OCI-LY1 (cell line): ENCODE measurements around the gene GNAL.

Experiments used
- H2AFZ ChIP-seq: fragments of 200-600 bp; sonication (generic), shearing (Covaris generic); 2 replicates; pipeline ENCODE4 v1.6.0; 2014; ENCODE audit warnings: antibody characterized with exemption, mild to moderate bottlenecking, low read length
- H3F3A ChIP-seq: fragments of 200-600 bp; sonication (generic), shearing (Covaris generic); 2 replicates; pipeline ENCODE4 v1.6.0; 2014; ENCODE audit warnings: mild to moderate bottlenecking, antibody characterized with exemption, low read length, moderate library complexity; ENCODE audit not compliant: insufficient read depth
- H3K27ac ChIP-seq: fragments of 200-600 bp; sonication (generic); 2 replicates; pipeline ENCODE4 v1.5.1; 2014; ENCODE audit warnings: low read length, mixed run types, mild to moderate bottlenecking, low read depth; ENCODE audit not compliant: poor library complexity, severe bottlenecking
- H3K27me3 ChIP-seq: fragments of 200-600 bp; sonication (generic); 2 replicates; pipeline ENCODE4 v1.6.0; 2014; ENCODE audit warnings: antibody characterized with exemption, mild to moderate bottlenecking, low read length, moderate library complexity; ENCODE audit not compliant: insufficient read depth
- H3K36me3 ChIP-seq: fragments of 200-600 bp; sonication (generic); 2 replicates; pipeline ENCODE4 v1.6.1; 2014; ENCODE audit warnings: mild to moderate bottlenecking, antibody characterized with exemption, low read length, moderate library complexity, mixed read lengths; ENCODE audit not compliant: insufficient read depth
- H3K4me1 ChIP-seq: fragments of 200-600 bp; sonication (generic); 2 replicates; pipeline ENCODE4 v1.5.1; 2014; ENCODE audit warnings: mild to moderate bottlenecking, low read length, moderate library complexity; ENCODE audit not compliant: insufficient read depth, severe bottlenecking
- H3K4me2 ChIP-seq: fragments of 200-600 bp; sonication (generic), shearing (Covaris generic); 2 replicates; pipeline ENCODE4 v1.6.1; 2014; ENCODE audit warnings: low read length
- H3K4me3 ChIP-seq: fragments of 200-600 bp; sonication (generic); 2 replicates; pipeline ENCODE4 v1.5.1; 2014; ENCODE audit warnings: low read length, low read depth, mild to moderate bottlenecking, mixed read lengths; ENCODE audit not compliant: poor library complexity, severe bottlenecking
- H3K79me2 ChIP-seq: fragments of 200-600 bp; shearing (Covaris generic); 2 replicates; pipeline ENCODE4 v1.6.1; 2016; ENCODE audit warnings: mixed run types, low read length, mixed read lengths; ENCODE audit not compliant: insufficient read depth
- H3K9ac ChIP-seq: fragments of 200-600 bp; sonication (generic), shearing (Covaris generic); 2 replicates; pipeline ENCODE4 v1.6.1; 2014; ENCODE audit warnings: mild to moderate bottlenecking, low read length, mixed read lengths
- H3K9me2 ChIP-seq: fragments of 200-600 bp; sonication (generic), shearing (Covaris generic); 2 replicates; pipeline ENCODE4 v1.6.1; 2014; ENCODE audit warnings: low read depth, mild to moderate bottlenecking, low read length, mixed read lengths
- H3K9me3 ChIP-seq: fragments of 200-600 bp; shearing (Covaris generic); 2 replicates; pipeline ENCODE4 v1.6.1; 2014; ENCODE audit warnings: low read length, mixed read lengths
- H4K20me1 ChIP-seq: fragments of 200-600 bp; sonication (generic), shearing (Covaris generic); 2 replicates; pipeline ENCODE4 v1.6.0; 2016; ENCODE audit warnings: mild to moderate bottlenecking, low read length; ENCODE audit not compliant: insufficient read depth
- EZH2 ChIP-seq: fragments of 200-600 bp; sonication (generic), shearing (Covaris generic); IDR thresholded peaks from 2 replicates; pipeline ENCODE4 v1.8.0; 2017; ENCODE audit warnings: borderline replicate concordance, mixed run types, mild to moderate bottlenecking, antibody characterized with exemption, low read length, moderate library complexity, mixed read lengths
- TF ChIP-seq, protein P1 (sequence below): fragments of 200-600 bp; sonication (generic), shearing (Covaris generic); IDR thresholded peaks from 2 replicates; pipeline ENCODE4 v1.5.1; 2017; ENCODE audit warnings: mild to moderate bottlenecking, antibody characterized with exemption, low read length, moderate library complexity, mixed read lengths

Gene GNAL

GRCh38 chr18:11752116-11752911 lies 63.2 kb downstream of the GNAL start:
- no peak overlapping the region for H3K27ac ChIP-seq
- H3K27me3 ChIP-seq, result no peaks in the 10 kb centered on the region
- no peak overlapping the region for H3K9ac ChIP-seq
- no peaks in the 10 kb centered on the region for H3K36me3 ChIP-seq
- no peaks in the 10 kb centered on the region for H4K20me1 ChIP-seq
- no peaks in the 10 kb centered on the region for H3K9me2 ChIP-seq
- H3K79me2 ChIP-seq, result no peaks in the 10 kb centered on the region; the same call in 1 of the 2 replicates
- TF ChIP-seq EZH2, result no peak
- TF ChIP-seq, protein P1, sequence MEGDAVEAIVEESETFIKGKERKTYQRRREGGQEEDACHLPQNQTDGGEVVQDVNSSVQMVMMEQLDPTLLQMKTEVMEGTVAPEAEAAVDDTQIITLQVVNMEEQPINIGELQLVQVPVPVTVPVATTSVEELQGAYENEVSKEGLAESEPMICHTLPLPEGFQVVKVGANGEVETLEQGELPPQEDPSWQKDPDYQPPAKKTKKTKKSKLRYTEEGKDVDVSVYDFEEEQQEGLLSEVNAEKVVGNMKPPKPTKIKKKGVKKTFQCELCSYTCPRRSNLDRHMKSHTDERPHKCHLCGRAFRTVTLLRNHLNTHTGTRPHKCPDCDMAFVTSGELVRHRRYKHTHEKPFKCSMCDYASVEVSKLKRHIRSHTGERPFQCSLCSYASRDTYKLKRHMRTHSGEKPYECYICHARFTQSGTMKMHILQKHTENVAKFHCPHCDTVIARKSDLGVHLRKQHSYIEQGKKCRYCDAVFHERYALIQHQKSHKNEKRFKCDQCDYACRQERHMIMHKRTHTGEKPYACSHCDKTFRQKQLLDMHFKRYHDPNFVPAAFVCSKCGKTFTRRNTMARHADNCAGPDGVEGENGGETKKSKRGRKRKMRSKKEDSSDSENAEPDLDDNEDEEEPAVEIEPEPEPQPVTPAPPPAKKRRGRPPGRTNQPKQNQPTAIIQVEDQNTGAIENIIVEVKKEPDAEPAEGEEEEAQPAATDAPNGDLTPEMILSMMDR, result no peak
- H3K9me3 ChIP-seq, result no peaks in the 10 kb centered on the region
- H3K4me2 ChIP-seq, result no peak overlapping the region
- no peak overlapping the region for H2AFZ ChIP-seq
- no peak overlapping the region for H3K4me3 ChIP-seq
- H3K4me1 ChIP-seq, result no peaks in the 10 kb centered on the region
- no peaks in the 10 kb centered on the region for H3F3A ChIP-seq

- no peaks in the 10 kb centered on the region for H3K9me2 ChIP-seq
- no peaks in the 10 kb centered on the region for H3F3A ChIP-seq
- H3K4me1 ChIP-seq, result no peaks in the 10 kb centered on the region
- no peaks in the 10 kb centered on the region; the same call in 1 of the 2 replicates for H3K79me2 ChIP-seq
- H3K36me3 ChIP-seq, result no peaks in the 10 kb centered on the region
- no peaks in the 10 kb centered on the region for H3K27me3 ChIP-seq
- H3K4me2 ChIP-seq, result no peak overlapping the region
- H3K9ac ChIP-seq, result no peak overlapping the region
- no peak overlapping the region for H3K4me3 ChIP-seq
- no peak for TF ChIP-seq EZH2
- TF ChIP-seq, protein P1, result no peak
- H2AFZ ChIP-seq, result no peak overlapping the region
- H3K9me3 ChIP-seq, result no peaks in the 10 kb centered on the region
- H4K20me1 ChIP-seq, result no peaks in the 10 kb centered on the region
- no peak overlapping the region for H3K27ac ChIP-seq
Observed at GRCh38 chr18:11754979-11755378, 65.9 kb downstream of the GNAL start.

DNA sequence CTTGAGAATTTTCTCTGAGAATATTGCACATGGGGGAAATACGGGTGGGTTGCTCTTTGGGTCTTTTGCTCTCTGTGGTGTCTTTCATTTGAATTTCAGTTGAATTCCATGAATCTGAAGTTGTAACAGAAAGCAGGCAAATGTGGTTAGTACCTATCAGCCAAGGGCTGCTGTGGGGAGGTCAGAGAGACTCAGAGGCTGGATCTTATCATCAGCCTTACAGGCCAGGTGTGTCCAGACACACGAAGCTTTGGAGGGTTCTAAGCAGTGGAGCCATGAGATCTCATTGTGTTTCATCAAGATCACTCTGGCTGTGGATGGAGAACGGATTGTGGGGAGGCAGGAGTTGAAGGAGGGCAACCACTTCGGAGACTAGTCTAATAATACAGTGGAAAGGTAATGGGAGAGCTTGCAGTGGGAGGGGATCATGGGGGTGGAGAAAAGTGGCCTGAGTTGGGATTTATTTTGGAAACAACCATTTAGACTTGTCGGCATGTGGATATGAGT lies 68.1 kb downstream of the GNAL start:
- Histone ChIP-seq H3K27ac (no peak overlapping the region), H3K4me3 (no peak overlapping the region), H3K27me3 (no peaks in the 10 kb centered on the region), H3K9me3 (no peaks in the 10 kb centered on the region), H2AFZ (no peak overlapping the region), H3K9ac (no peak overlapping the region), H3K4me1 (no peaks in the 10 kb centered on the region), H4K20me1 (no peaks in the 10 kb centered on the region), H3F3A (no peaks in the 10 kb centered on the region), H3K36me3 (no peaks in the 10 kb centered on the region), H3K79me2 (no peaks in the 10 kb centered on the region; the same call in 1 of the 2 replicates), H3K4me2 (no peak overlapping the region), H3K9me2 (no peaks in the 10 kb centered on the region)
- TF ChIP-seq, protein P1, result no peak
- no peak for TF ChIP-seq EZH2
